GM18870 (cell line): ENCODE measurements around the gene GLO1.
"Not testable (repeated sequence)": the region's sequence is repeated elsewhere in the genome, so short reads cannot be mapped to it uniquely, and the experiment has no call there.

ENCODE experiments used
- ATAC-seq: cut with Tn5 transposase; IDR thresholded peaks from one replicate; pipeline ENCODE4 v1.9.1; 2021; ENCODE audit warnings: moderate library complexity; ENCODE audit not compliant: unreplicated experiment

The GLO1 gene

DNA sequence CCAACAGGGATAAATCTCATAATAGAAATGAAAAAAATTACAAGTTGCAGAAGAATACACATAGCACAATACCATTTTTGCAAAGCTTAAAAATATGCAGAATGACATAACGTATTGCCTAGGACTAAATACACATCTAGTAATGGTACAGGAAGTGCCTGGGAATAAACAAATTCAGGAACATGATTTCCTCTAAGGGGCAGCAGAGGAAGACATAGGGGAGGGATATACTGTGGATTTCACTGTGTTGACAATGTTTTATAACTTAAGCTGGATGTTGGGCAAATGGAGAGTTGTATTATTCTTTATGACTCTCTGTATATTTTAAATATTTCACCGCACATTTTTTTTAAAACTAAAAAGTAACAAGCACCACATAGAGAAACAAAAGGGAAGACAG, 5.6 kb upstream of the GLO1 start:
- no peak for ATAC-seq

DNA sequence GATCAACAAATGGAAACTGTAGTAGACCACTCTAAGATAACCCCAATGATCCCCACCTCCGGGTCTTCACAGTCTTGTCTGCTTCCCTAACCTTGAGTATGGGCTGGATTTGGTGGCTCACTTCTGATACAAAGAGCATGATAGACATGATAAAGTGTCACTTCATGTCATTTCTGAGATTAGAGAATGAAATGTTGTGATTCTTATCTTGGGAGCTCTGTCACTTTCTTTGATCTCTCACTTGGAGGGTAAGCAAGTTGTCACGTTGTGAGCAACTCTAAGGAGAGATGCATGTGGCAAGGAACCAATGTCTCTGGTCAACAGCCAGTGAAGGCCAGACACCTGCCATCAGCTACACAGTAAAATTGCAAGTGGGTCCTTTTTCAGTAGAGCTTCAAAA, 3.0 kb upstream of the GLO1 start:
- no peak for ATAC-seq

GRCh38 chr6:38703949-38704590, 1.1 kb upstream of the GLO1 start:
- ATAC-seq: no peak

DNA sequence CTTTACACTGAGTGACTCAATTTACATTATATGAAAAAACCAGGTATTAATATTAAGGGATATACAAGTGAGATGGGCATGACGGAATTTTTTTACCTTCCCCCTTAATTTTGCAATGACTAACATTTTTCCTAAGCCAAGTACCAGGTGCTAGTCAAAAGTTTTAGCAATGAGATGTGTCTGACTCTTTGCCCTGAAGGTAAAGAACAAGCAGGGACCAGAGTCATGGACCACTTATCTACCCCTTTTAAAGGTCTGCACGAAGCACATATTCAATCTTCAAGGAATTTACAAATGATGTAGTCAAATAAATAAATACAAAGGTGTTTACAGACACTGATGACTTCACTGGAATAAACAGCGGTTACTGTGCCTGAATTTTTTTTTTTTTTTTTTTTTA, 1.4 kb downstream of the GLO1 start:
- ATAC-seq: no peak

DNA sequence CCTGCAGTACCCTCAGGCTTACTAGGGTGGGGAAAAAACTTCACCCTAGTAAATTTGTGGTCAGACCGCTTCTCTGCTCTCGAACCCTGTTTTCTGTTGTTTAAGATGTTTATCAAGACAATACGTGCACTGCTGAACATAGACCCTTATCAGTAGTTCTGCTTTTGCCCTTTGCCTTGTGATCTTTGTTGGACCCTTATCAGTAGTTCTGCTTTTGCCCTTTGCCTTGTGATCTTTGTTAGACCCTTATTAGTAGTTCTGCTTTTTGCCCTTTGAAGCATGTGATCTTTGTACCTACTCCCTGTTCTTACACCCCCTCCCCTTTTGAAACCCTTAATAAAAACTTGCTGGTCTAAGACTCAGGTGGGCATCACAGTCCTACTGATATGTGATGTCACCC, 3.2 kb downstream of the GLO1 start:
- ATAC-seq: not testable (repeated sequence)

- ATAC-seq: no peak
Measured at GRCh38 chr6:38697846-38698245, 5.1 kb downstream of the GLO1 start.

DNA sequence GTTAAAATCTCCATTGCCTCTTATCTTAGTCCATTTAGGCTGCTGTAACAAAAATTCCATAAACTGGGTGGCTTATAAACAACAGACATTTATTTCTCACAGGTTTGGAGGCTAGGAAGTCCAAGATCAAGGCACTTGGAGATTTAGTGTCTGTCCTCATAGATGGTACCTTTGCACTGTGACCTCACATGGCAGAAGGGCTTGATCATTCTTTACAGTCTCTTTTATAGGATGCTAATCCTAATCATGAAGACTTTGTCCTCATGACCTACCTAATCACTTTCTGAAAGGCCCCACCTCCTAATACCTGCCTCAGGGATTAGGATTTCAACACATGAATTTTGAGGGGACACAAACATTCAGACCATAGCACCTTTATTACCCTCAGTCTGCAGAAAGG, 6.6 kb downstream of the GLO1 start:
- no peak for ATAC-seq

GRCh38 chr6:38695933-38696332, 7.0 kb downstream of the GLO1 start:
- no peak for ATAC-seq

DNA sequence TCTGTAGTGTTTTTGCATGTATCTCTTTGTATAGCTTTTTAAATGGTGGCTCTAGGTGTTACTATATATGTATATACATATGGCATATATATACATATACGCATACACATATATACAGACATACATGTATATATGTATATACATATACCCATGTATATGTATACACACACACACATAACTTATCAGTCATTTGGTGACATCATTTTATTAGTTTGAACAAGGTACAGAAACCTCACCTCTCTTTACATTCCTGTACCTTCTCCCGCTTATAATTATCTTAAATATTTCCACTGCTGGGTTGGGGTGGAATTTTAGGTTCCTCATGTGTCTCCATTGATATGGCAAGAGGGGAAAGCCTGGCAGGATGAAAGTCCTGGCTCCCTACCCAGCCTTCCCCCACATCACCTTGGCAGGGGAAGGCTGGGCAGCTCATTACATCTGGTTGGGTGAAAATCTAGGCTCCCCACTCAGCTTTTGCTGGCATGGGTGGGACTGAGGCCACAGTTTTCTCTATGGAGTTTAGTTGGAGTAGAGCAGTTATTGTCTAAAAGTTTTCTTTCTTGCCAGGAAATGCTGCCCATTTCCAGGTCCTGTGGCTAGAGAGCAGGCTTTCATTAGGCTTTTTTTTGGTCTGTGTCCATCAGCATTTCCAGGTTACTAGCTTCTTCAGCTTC, 7.6 kb downstream of the GLO1 start:
- ATAC-seq: no peak

DNA sequence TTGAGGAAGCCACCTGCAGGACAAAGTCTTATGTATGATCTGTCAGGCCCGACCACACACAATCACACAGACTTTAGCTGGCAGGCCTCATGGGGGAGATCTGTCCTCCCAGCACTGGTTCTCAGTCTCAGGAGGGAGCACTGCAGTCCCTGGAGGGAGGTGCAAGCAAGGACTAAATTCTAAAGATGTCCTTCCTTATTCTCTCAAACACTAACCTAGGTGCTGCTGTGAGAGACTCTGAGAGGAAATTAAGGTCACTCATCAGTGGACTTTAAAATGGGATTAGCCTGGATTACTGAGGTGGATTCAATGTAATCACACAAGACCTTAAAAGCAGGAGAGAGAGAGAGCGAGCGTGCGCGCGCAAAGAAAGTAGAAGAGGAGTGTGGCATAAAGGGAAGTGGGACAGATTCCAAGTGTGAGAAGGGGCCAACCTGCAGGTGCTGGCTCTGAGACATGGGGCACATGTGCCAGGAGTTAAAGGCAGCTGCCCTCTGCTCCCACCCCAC, 14.3 kb downstream of the GLO1 start:
- no peak for ATAC-seq

DNA sequence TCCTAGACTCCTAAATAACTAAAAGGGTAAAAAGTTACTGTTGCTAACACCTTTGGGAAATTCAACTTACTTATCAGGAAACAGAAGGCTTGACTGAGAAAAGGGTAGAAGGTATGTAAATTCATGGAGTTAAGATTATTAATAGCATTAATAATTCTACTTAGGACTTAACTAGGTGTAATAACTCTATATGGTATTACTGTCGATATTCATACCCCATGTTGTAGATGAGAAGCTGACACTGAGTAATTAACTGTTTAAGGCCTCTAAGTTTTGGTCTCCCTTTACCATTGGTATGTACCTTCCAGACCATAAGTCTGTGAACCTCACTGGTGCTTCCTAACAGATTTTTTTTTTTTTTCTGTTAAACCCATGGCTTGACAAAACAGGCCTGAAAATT, 15.4 kb downstream of the GLO1 start:
- no peak for ATAC-seq

DNA sequence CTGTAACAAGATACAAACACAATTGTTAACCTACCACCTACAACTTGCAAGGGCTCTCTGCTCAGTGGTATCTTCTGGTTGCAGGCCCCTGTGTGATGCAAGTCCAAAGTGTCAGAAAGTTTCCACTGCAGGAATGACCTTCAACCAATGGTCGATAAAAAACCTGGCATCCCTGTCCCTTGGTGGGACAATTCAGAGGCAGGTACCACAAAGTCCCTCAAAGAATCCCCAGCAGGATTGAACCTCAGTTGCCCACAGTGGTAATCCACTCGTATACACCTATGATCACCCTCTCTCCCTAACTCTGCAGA, 15.9 kb downstream of the GLO1 start:
- no peak for ATAC-seq

DNA sequence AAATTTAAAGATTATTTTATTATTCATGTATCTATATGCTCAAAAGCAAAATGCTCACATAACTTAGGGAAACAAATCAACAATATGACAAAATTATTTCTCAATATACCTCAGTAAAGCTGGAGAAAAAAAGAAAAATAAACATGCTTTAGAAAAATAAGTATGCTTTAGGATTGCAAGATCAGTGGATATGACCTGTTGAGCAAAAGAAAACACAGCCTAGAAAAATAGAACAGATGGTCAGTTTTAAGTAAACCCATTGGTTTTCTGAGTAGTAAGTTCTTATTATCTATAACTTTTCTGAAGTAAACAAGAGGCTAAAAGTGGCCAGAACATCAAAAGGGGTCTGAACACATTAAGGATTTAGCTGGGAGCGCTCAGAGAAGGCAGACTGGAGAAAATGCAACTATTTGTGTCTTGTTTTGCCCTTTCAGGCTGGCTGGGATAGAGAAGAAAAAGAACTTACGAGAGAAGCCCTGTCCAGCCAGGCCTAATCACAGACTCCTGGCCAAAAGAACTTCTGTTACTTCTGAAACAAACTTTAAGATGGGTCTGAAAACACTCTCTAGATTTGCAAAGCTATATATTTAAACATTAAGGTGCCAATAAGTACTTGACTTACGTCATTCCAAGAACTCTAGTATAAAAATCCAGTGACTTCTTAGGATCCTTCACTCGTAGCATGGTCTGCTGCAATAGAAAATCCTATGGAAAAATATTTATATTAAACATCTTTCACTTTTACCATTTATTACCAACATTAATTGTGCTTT, 16.5 kb downstream of the GLO1 start:
- no peak for ATAC-seq

- ATAC-seq: no peak
Measured at GRCh38 chr6:38684904-38685303, 18.0 kb downstream of the GLO1 start.

DNA sequence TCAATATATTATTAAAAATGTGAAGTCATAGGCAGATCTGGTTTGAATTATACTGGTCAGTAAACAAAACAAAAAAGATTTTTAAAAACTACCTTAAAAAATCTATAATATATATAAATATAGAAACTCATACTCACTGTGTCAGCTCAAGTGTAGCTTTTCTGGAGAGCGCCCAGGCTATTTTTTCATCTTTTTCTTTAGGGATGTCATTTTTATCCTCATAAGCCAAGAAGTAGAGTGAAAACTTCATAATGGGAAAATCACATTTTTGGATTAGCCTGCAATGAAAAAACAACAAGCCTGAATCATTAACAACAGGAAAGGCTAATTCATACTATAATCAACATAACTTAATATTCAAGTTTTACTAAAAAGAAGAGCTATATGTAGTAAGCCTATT, 18.7 kb downstream of the GLO1 start:
- no peak for ATAC-seq

DNA sequence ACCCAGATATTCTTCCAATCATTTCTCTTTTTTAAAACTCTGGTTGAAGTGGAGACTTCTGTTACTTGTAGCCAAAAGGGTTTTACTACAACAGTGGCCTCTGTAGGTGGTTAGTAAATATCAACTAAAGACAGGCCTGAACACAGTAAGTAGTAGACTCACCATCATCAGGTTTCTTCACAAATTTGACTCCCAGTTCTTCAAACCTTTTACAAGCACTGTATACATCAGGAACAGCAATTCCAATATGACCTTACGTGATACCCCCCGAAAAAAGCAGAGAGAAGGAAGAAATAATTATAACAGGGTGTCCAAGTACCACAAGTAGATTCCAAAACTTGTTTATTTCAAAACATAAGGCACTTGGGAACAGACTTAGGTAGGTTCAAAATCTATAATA, 21.1 kb downstream of the GLO1 start:
- ATAC-seq: no peak

DNA sequence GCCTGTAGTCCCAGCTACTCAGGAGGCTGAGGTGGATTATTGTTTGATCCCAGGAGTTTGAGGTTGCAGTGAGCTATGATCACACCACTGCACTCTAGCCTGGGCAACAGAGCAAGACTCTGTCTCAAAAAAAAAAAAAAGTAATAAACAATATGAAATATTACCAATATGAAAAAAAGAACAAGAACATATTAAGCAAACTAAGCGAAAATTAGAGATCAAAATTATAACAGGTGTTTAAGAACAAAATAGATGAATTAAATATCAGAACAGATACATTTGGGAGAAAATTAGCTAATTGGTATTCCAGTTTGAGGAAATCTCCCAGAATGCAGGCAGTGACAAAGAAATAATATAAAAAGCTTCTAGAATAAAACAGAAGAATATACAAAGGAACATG, 23.3 kb downstream of the GLO1 start:
- ATAC-seq: no peak

DNA sequence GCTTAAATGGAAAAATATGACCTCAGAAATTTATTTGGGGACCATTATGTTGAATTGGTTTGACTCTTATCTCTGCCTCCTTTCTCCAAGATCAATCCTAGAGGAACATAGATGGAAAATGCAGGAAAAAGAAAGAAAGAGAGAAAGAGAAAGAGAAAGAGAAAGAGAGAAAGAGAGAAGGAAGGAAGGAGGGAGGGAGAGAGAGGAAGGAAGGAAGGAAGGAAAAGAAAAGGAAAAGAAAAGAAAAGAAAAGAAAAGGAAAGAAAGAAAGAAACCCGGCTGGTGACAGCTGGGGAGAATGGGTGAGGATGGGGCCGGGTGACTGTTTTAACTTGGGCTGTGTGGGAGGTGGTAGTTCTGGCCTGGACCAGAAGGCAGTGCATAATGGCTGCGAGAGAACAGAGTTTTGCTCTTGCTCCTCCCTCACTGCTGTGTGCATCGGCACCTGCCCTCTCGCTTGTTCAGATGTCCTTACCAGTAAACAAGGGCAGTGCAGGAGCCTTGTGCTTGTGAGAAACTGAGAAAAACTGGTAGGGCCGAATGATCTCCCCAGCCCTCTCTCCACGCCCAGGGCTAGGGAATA, 24.7 kb downstream of the GLO1 start:
- ATAC-seq: no peak

GRCh38 chr6:38676974-38677544, 25.9 kb downstream of the GLO1 start:
- no peak for ATAC-seq

- no peak for ATAC-seq
Measured at GRCh38 chr6:38676236-38676973, 26.5 kb downstream of the GLO1 start.
